Sigmoid colon (tissue), 4 donors: ENCODE measurements around the gene SENP3.

ENCODE experiments used
- CTCF ChIP-seq, 4 experiments: fragments of 450-650 bp in 3 of 4; fragments of 200-600 bp in 1 of 4; IDR thresholded peaks; one replicate each; pipeline ENCODE4 v1.5.1; 2016 to 2019; ENCODE audit warnings: antibody characterized with exemption in 4 of 4, mild to moderate bottlenecking in 3 of 4, moderate library complexity in 2 of 4
- EP300 ChIP-seq, 4 donors: sonication (generic); formaldehyde crosslinking; IDR thresholded peaks; one replicate each; pipeline ENCODE4 v1.6.1; 2017; ENCODE audit warnings: antibody characterized with exemption in 4 of 4
- POLR2A ChIP-seq, 2 donors: fragments of 450-650 bp; IDR thresholded peaks; one replicate each; pipeline ENCODE4 v1.6.1; 2016; ENCODE audit warnings: antibody characterized with exemption in 2 of 2, mild to moderate bottlenecking in 2 of 2, moderate library complexity in 2 of 2
- POLR2AphosphoS5 ChIP-seq, 4 donors: sonication (generic); formaldehyde crosslinking; IDR thresholded peaks; one replicate each; pipeline ENCODE4 v1.6.1; 2017; ENCODE audit warnings: antibody characterized with exemption in 4 of 4

- TF ChIP-seq CTCF (IDR thresholded peaks at IDR 0.05): no peak
- TF ChIP-seq POLR2A (IDR thresholded peaks at IDR 0.05): no peak
- no peak for TF ChIP-seq EP300 (IDR thresholded peaks at IDR 0.05)
- no peak for TF ChIP-seq POLR2AphosphoS5 (IDR thresholded peaks at IDR 0.05)
Measured at GRCh38 chr17:7579834-7580603, 18.3 kb downstream of the SENP3 start.
